Activated CD4-positive, alpha-beta T cell treated with anti-CD3 and anti-CD28 coated beads for 24 hours (primary cell): ENCODE data around the gene SPOPL.
"Not testable (repeated sequence)": the region's sequence is repeated elsewhere in the genome, so short reads cannot be mapped to it uniquely, and the experiment has no call there.

Experiments used
- DNase-seq, 2 donors: peaks; one replicate each; pipeline ENCODE4 v3.0.0-alpha.2; 2020; ENCODE audit warnings: low read depth in 2 of 2

Gene SPOPL

DNA sequence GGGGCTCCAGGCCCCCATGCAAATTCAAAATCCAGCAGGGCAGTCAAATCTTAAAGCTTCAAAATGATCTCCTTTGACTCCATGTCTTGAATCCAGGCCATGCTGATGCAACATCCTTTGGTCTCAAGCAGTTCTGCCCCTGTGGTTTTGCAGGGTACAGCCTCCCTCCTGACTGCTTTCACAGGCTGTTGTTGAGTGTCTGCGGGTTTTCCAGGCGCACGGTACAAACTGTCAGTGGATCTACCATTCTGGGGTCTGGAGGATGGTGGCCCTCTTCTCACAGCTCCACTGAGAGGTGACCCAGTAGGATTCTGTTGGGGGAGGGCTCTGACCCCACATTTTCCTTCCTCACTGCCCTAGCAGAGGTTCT lies 22.1 kb downstream of the SPOPL start:
- not testable (repeated sequence) for DNase-seq

- DNase-seq = not testable (repeated sequence)
These were observed 22.8 kb downstream of the SPOPL start for GRCh38 chr2:138524353-138524752.

- DNase-seq = no peak
These were observed 30.3 kb downstream of the SPOPL start for GRCh38 chr2:138531913-138532312.

- DNase-seq = no peak
These were observed 33.2 kb downstream of the SPOPL start for GRCh38 chr2:138534791-138535190.

DNA sequence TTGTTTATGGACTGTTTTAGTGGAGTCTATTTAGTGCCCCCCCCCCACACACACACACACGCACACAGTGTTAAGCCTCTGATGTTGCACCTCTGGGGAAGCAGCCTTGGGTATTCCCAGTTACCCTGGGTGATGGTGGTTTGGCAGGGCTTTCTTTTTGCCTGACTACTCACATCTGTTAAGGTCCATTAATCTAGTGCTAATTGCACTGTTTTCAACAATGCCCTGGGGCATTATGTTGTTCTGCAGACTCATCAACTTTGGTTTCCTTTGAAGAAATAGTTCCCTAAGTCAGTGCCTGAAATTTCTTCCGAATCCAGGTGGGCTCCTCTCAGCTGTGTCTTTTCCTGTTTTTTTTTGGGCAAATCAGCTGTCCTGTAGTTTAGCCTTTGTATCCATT lies 34.7 kb downstream of the SPOPL start:
- DNase-seq = no peak

GRCh38 chr2:138536740-138537139 lies 35.2 kb downstream of the SPOPL start:
- no peak for DNase-seq

DNA sequence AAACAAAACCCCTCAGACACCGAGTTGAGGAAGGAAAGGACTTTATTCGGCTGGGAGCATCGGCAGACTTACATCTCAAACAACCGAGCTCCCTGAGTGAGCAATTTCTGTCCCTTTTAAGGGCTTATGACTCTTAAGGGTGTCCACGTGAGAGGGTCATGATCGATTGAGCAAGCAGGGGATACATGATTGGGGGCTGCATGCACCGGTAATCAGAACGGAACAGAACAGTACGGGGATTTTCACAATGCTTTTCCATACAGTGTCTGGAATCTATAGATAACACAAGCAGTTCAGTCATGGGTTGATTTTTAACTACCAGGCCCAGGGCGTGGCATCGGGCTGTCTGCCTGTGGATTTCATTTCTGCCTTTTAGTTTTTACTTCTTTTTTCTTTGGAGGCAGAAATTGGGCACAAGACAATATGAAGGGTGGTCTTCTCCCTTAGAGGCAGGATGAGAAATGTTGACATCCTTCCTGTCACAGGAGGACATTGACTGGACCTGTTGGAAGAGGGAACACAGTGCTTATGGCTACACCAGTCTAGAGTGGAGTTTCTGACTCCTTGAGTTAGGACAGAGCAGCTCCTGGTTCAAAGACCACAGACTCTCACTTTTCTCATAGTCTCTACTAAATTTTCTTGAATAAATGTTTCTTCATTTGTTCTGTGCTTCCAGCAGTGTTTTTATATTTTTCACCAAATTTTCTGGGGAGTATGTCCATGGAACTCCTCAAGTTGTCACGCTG lies 35.8 kb downstream of the SPOPL start:
- no peak for DNase-seq

DNA sequence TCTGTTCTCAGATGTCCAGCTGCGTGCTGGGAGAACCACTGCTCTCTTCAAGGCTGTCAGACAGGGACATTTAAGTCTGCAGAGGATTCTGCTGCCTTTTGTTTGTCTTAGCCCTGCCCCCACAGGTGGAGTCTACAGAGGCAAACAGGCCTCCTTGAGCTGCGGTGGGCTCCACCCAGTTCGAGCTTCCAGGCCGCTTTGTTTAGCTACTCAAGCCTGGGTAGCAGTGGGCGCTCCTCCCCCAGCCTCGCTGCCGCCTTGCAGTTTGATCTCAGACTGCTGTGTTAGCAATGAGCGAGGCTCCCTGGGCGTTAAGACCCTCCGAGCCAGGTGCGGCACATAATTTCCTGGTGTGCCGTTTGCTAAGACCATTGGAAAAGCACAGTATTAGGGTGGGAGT lies 42.6 kb downstream of the SPOPL start:
- DNase-seq = not testable (repeated sequence)

- DNase-seq = no peak
These were observed 47.2 kb downstream of the SPOPL start for GRCh38 chr2:138548796-138549195.

DNA sequence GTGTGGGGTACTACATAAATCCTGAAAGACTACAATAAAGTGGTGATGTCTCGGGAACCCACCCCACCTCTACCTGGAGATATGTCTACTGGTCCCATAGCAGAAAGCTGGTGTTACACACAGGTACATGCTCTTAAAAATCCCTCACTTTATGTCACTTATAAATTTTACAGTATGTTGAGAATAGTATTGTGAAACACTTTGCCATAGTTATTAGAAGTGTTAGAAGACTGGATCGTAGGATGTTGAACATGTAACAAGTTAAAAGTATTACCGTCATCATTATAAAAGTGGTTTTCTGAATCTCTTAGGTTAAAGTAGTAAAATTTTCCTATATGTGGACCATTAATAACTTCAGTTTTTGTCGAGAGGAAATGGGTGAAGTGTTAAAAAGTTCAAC lies 48.6 kb downstream of the SPOPL start:
- no peak for DNase-seq

GRCh38 chr2:138550670-138551287 lies 49.2 kb downstream of the SPOPL start:
- DNase-seq = no peak

GRCh38 chr2:138554123-138554522 lies 52.6 kb downstream of the SPOPL start:
- no peak for DNase-seq

DNA sequence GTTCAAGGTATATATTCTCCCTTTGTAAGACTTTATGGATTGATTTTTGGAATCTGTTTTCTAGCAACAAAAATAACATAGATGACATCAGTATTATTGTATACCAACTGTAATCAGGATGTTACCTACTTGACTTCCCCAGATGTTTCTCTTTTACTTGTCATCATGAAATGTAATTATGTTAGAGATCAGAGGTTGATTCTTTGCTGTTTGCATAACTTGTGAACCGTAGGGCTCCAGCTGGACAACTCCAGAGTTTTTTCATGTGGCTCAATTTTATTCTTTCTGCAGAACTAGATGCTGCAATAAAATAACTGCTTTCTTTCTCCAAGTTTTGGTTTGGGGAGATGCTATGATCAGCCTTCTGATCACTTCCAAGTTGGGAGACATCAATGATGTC lies 58.1 kb downstream of the SPOPL start:
- no peak for DNase-seq

DNA sequence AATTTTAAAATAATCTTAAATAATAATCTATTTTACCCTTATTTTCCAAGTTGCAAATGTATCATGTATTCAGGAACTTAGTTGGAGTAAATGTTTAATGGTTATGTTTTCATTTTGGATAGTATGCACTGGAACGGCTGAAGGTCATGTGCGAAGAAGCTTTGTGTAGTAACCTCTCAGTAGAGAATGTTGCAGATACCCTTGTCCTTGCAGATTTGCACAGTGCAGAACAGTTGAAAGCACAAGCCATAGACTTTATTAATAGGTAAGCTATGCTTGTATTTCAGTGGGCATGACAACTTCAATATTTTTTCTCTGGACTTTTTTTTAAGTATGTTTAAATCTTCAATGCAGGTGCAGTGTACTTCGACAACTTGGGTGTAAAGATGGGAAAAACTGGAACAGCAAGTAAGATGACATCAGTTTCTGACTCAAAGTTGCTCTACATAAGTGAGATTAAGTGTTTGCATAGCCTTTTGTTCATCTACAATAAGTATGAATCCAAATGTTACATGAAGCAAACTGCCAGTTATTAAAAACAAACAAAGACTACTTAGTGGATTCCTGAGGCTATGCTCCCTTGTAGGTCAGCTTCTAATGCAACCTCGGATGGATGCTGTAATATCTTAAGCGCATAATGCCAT lies 63.1 kb downstream of the SPOPL start:
- no peak for DNase-seq

DNA sequence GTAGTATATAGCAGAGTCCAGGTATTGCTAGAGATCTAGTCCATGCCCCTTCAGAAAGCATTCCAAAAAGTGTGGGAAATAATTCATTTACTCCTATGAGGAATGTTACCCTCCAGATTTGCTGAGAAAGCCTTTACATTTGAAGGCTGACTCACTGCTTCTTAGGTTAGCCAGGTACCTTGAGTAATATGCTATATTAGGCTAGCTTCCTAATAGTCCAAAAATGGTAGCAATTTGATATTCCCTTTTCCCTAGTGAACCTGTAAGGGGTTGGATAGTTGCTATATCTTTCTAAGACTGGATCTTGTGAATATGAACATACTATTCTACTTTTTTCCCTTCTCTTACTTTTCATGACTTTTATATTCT lies 63.6 kb downstream of the SPOPL start:
- no peak for DNase-seq

GRCh38 chr2:138572318-138572717 lies 70.7 kb downstream of the SPOPL start:
- DNase-seq = no peak

- no peak for DNase-seq
These were observed 75.5 kb downstream of the SPOPL start for GRCh38 chr2:138577066-138577465.

- no peak for DNase-seq
These were observed 78.0 kb downstream of the SPOPL start for GRCh38 chr2:138579556-138579955.

- DNase-seq = no peak
These were observed 80.3 kb downstream of the SPOPL start for GRCh38 chr2:138581909-138582308.

DNA sequence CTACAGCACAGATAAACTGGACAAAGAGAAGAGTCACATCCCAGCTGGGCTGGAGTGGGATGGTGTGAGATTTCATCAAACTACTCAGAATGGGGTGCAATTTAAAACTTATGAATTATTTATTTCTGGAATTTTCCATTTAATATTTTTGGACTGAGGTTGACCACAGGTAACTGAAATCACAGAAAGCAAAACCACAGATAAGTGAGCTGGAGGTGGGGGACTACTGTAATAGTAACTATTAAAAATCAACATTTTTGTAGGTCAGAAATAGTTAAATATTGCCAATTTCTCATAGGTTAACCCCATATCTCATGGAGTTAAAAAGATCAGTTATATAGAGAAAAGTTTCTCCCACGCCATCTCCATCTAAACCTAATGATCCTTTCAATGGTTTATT lies 88.1 kb downstream of the SPOPL start:
- DNase-seq = no peak

DNA sequence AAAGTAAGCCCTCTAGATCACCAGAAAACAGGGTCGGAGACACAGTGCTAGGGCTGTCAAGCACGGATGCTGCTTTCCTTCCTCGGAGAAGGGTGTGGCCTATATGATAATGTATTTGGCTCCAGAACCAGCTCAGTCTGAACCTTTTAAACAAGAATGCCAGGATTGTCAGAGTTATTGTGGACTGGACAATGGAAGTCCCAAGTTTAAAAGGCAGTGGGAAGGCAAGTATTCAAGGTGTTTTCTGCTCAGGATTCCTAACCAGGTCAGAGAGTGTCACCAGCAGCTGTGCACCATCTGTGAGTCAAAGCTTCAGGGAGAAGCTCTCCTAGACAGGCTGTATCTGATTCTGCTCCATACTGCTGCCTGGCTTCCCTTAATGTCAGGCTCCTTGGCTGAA lies 94.8 kb downstream of the SPOPL start:
- DNase-seq = no peak

GRCh38 chr2:138600732-138601457 lies 99.3 kb downstream of the SPOPL start:
- no peak for DNase-seq
